Measurements from ENCODE around the gene PTPRT. TPM values are rescaled to one million over a fixed set of nuclear protein-coding genes. Genes with fewer than 3 reads are reported as not detected.

The PTPRT gene
- total and polyA plus RNA-seq, 2 experiments from 2014 or later = not detected

DNA sequence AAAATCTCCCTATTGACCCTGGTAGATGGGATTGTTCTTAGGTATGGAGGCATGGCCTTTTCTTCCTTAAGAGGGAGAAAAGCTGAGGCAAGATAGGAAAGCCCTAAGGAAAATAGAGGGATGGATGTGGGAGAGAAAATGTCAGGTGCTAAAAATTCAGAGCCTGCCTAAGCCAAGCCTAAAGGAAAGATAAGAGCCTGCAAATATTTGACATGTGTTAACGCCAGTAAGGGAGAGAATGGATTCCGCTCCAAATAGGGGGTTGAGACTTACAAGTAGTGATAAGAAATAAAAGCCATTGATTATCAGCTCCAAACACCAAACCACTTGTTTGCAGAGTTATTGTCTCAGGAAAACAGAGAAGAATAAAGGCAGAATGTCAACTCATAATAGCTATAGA is 533.6 kb downstream of the PTPRT start:
- H3K27me3 ChIP-seq (ENCODE audit: insufficient read depth) = no peaks in the 10 kb centered on the region
- H3K27me3 Mint-ChIP-seq (ENCODE audit: insufficient read depth, low read depth, poor library complexity) = peaks cover 2% of the 10 kb centered on the region
- no peaks in the 10 kb centered on the region for H3F3A ChIP-seq (replicated peaks; ENCODE audit: low read depth)
- no peaks in the 10 kb centered on the region for H3K4me1 ChIP-seq (ENCODE audit: insufficient read depth)
- DNase-seq (ENCODE audit: low spot score) (no peak), ATAC-seq (no peak)
- no peak overlapping the region for H3K27ac ChIP-seq (ENCODE audit: low read depth)
- H4K20me1 ChIP-seq (replicated peaks; ENCODE audit: insufficient read depth) = no peaks in the 10 kb centered on the region
- H3K79me2 ChIP-seq (replicated peaks; ENCODE audit: insufficient read depth) = no peaks in the 10 kb centered on the region
- no peak overlapping the region for H2AFZ ChIP-seq
- H3K36me3 ChIP-seq (ENCODE audit: insufficient read depth) = peaks cover 4% of the 10 kb centered on the region; the same call in 1 of the 2 replicates
- H3K9me3 Mint-ChIP-seq = peaks cover 99% of the 10 kb centered on the region
- H3K4me3 Mint-ChIP-seq = no peak overlapping the region
- H3K4me3 ChIP-seq = no peak overlapping the region
- H3K4me1 Mint-ChIP-seq = no peaks in the 10 kb centered on the region
- no peaks in the 10 kb centered on the region for H3K9me2 ChIP-seq (ENCODE audit: insufficient read depth)
- peaks cover 29% of the 10 kb centered on the region for H3K36me3 Mint-ChIP-seq (ENCODE audit: low read depth)
- H3K27ac Mint-ChIP-seq = no peak overlapping the region
- no peak overlapping the region for H3K4me2 ChIP-seq
- no peak for TF ChIP-seq ZNF114 (CRISPR knock-in tag; IDR thresholded peaks at IDR 0.05)

DNA sequence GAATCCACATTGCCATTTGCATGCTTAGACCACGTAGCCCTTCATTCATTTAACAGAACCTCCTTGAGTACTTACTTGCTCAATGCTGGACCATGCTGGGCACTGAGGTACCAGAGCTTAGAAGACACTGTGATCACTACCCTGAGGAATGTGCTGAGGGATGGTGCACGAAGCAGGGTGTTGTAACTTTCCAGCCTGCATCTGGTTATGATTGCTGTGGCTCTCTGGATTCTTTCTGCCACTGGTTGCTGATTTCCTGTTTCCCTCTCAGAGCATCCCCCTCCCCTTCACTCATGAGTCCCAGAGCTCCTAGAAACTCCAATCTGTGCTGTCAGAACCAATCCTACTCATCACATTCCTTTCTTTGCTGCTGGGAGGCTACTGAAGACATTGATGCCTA is 537.4 kb downstream of the PTPRT start:
- Histone ChIP-seq H4K20me1 (replicated peaks; ENCODE audit: insufficient read depth) (no peaks in the 10 kb centered on the region), H3K4me3 (no peak overlapping the region), H3K4me2 (no peak overlapping the region), H3K36me3 (ENCODE audit: insufficient read depth) (peaks cover 4% of the 10 kb centered on the region; the same call in 1 of the 2 replicates), H3K9me2 (ENCODE audit: insufficient read depth) (no peaks in the 10 kb centered on the region), H2AFZ (no peak overlapping the region), H3F3A (replicated peaks; ENCODE audit: low read depth) (no peaks in the 10 kb centered on the region), H3K27ac (ENCODE audit: low read depth) (no peak overlapping the region), H3K27me3 (ENCODE audit: insufficient read depth) (no peaks in the 10 kb centered on the region), H3K4me1 (ENCODE audit: insufficient read depth) (no peaks in the 10 kb centered on the region), H3K79me2 (replicated peaks; ENCODE audit: insufficient read depth) (no peaks in the 10 kb centered on the region)
- Mint-ChIP-seq H3K36me3 (ENCODE audit: low read depth) (peaks cover 28% of the 10 kb centered on the region), H3K27me3 (ENCODE audit: insufficient read depth, low read depth, poor library complexity) (peaks cover 5% of the 10 kb centered on the region), H3K9me3 (peaks cover 98% of the 10 kb centered on the region), H3K4me1 (peaks cover 3% of the 10 kb centered on the region; the same call in 1 of the 3 replicates), H3K4me3 (no peak overlapping the region), H3K27ac (no peak overlapping the region)
- DNase-seq (ENCODE audit: low spot score) = no peak
- no peak for ATAC-seq
- TF ChIP-seq, protein P1, sequence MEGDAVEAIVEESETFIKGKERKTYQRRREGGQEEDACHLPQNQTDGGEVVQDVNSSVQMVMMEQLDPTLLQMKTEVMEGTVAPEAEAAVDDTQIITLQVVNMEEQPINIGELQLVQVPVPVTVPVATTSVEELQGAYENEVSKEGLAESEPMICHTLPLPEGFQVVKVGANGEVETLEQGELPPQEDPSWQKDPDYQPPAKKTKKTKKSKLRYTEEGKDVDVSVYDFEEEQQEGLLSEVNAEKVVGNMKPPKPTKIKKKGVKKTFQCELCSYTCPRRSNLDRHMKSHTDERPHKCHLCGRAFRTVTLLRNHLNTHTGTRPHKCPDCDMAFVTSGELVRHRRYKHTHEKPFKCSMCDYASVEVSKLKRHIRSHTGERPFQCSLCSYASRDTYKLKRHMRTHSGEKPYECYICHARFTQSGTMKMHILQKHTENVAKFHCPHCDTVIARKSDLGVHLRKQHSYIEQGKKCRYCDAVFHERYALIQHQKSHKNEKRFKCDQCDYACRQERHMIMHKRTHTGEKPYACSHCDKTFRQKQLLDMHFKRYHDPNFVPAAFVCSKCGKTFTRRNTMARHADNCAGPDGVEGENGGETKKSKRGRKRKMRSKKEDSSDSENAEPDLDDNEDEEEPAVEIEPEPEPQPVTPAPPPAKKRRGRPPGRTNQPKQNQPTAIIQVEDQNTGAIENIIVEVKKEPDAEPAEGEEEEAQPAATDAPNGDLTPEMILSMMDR (conservative IDR thresholded peaks at IDR 0.05; ENCODE audit: low read depth in 2 of 2) = no peak
- TF ChIP-seq ZNF331 (CRISPR knock-in tag; IDR thresholded peaks at IDR 0.05; ENCODE audit: low read depth) (no peak), CREB1 (CRISPR knock-in tag; IDR thresholded peaks at IDR 0.05; ENCODE audit: low read depth) (no peak), EZH2phosphoT487 (IDR thresholded peaks at IDR 0.05; ENCODE audit: unreplicated experiment) (no peak), EZH2 (IDR thresholded peaks at IDR 0.05; ENCODE audit: low read depth, unreplicated experiment) (no peak), STAT1 (IDR thresholded peaks at IDR 0.05; ENCODE audit: unreplicated experiment) (no peak), ZNF114 (CRISPR knock-in tag; IDR thresholded peaks at IDR 0.05) (no peak), JUNB (IDR thresholded peaks at IDR 0.05; ENCODE audit: unreplicated experiment) (no peak)
- TF ChIP-seq, protein P2, sequence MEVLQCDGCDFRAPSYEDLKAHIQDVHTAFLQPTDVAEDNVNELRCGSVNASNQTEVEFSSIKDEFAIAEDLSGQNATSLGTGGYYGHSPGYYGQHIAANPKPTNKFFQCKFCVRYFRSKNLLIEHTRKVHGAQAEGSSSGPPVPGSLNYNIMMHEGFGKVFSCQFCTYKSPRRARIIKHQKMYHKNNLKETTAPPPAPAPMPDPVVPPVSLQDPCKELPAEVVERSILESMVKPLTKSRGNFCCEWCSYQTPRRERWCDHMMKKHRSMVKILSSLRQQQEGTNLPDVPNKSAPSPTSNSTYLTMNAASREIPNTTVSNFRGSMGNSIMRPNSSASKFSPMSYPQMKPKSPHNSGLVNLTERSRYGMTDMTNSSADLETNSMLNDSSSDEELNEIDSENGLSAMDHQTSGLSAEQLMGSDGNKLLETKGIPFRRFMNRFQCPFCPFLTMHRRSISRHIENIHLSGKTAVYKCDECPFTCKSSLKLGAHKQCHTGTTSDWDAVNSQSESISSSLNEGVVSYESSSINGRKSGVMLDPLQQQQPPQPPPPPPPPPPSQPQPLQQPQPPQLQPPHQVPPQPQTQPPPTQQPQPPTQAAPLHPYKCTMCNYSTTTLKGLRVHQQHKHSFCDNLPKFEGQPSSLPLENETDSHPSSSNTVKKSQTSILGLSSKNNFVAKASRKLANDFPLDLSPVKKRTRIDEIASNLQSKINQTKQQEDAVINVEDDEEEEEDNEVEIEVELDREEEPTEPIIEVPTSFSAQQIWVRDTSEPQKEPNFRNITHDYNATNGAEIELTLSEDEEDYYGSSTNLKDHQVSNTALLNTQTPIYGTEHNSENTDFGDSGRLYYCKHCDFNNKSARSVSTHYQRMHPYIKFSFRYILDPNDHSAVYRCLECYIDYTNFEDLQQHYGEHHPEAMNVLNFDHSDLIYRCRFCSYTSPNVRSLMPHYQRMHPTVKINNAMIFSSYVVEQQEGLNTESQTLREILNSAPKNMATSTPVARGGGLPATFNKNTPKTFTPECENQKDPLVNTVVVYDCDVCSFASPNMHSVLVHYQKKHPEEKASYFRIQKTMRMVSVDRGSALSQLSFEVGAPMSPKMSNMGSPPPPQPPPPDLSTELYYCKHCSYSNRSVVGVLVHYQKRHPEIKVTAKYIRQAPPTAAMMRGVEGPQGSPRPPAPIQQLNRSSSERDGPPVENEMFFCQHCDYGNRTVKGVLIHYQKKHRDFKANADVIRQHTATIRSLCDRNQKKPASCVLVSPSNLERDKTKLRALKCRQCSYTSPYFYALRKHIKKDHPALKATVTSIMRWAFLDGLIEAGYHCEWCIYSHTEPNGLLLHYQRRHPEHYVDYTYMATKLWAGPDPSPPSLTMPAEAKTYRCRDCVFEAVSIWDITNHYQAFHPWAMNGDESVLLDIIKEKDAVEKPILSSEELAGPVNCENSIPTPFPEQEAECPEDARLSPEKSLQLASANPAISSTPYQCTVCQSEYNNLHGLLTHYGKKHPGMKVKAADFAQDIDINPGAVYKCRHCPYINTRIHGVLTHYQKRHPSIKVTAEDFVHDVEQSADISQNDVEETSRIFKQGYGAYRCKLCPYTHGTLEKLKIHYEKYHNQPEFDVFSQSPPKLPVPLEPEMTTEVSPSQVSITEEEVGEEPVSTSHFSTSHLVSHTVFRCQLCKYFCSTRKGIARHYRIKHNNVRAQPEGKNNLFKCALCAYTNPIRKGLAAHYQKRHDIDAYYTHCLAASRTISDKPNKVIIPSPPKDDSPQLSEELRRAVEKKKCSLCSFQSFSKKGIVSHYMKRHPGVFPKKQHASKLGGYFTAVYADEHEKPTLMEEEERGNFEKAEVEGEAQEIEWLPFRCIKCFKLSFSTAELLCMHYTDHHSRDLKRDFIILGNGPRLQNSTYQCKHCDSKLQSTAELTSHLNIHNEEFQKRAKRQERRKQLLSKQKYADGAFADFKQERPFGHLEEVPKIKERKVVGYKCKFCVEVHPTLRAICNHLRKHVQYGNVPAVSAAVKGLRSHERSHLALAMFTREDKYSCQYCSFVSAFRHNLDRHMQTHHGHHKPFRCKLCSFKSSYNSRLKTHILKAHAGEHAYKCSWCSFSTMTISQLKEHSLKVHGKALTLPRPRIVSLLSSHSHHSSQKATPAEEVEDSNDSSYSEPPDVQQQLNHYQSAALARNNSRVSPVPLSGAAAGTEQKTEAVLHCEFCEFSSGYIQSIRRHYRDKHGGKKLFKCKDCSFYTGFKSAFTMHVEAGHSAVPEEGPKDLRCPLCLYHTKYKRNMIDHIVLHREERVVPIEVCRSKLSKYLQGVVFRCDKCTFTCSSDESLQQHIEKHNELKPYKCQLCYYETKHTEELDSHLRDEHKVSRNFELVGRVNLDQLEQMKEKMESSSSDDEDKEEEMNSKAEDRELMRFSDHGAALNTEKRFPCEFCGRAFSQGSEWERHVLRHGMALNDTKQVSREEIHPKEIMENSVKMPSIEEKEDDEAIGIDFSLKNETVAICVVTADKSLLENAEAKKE (CRISPR knock-in tag; IDR thresholded peaks at IDR 0.05) = no peak
- TF ChIP-seq, protein P3, sequence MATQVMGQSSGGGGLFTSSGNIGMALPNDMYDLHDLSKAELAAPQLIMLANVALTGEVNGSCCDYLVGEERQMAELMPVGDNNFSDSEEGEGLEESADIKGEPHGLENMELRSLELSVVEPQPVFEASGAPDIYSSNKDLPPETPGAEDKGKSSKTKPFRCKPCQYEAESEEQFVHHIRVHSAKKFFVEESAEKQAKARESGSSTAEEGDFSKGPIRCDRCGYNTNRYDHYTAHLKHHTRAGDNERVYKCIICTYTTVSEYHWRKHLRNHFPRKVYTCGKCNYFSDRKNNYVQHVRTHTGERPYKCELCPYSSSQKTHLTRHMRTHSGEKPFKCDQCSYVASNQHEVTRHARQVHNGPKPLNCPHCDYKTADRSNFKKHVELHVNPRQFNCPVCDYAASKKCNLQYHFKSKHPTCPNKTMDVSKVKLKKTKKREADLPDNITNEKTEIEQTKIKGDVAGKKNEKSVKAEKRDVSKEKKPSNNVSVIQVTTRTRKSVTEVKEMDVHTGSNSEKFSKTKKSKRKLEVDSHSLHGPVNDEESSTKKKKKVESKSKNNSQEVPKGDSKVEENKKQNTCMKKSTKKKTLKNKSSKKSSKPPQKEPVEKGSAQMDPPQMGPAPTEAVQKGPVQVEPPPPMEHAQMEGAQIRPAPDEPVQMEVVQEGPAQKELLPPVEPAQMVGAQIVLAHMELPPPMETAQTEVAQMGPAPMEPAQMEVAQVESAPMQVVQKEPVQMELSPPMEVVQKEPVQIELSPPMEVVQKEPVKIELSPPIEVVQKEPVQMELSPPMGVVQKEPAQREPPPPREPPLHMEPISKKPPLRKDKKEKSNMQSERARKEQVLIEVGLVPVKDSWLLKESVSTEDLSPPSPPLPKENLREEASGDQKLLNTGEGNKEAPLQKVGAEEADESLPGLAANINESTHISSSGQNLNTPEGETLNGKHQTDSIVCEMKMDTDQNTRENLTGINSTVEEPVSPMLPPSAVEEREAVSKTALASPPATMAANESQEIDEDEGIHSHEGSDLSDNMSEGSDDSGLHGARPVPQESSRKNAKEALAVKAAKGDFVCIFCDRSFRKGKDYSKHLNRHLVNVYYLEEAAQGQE (IDR thresholded peaks at IDR 0.05; ENCODE audit: unreplicated experiment) = no peak
